ENCODE results near the gene PLD2.
"Not testable (repeated sequence)": the region's sequence is repeated elsewhere in the genome, so short reads cannot be mapped to it uniquely, and the experiment has no call there.

The PLD2 gene

GRCh38 chr17:4837471-4838308 is 30.7 kb downstream of the PLD2 start:
- no peak for DNase-seq

- DNase-seq: no peak
Measured at GRCh38 chr17:4838309-4838785, 31.4 kb downstream of the PLD2 start.

GRCh38 chr17:4839221-4839620 is 32.3 kb downstream of the PLD2 start:
- no peak for DNase-seq

- DNase-seq: no peak
Measured at GRCh38 chr17:4839965-4840892, 33.3 kb downstream of the PLD2 start.

GRCh38 chr17:4840893-4841242 is 33.9 kb downstream of the PLD2 start:
- no peak for DNase-seq

- no peak for DNase-seq
Measured at GRCh38 chr17:4842376-4842775, 35.4 kb downstream of the PLD2 start.

- no peak for DNase-seq
Measured at GRCh38 chr17:4843321-4844000, 36.5 kb downstream of the PLD2 start.

GRCh38 chr17:4845118-4845517 is 38.2 kb downstream of the PLD2 start:
- DNase-seq: no peak

GRCh38 chr17:4846635-4847390 is 39.9 kb downstream of the PLD2 start:
- DNase-seq: no peak

- no peak for DNase-seq
Measured at GRCh38 chr17:4849011-4849536, 42.1 kb downstream of the PLD2 start.

GRCh38 chr17:4850246-4850645 is 43.3 kb downstream of the PLD2 start:
- DNase-seq: no peak

- no peak for DNase-seq
Measured at GRCh38 chr17:4851084-4851483, 44.1 kb downstream of the PLD2 start.

GRCh38 chr17:4852567-4853207 is 45.7 kb downstream of the PLD2 start:
- peak; percentile 41 for DNase-seq

- DNase-seq: peak; percentile 10
Measured at GRCh38 chr17:4853208-4853671, 46.3 kb downstream of the PLD2 start.

GRCh38 chr17:4854111-4854681 is 47.2 kb downstream of the PLD2 start:
- DNase-seq: no peak

GRCh38 chr17:4856271-4856936 is 49.5 kb downstream of the PLD2 start:
- no peak for DNase-seq

GRCh38 chr17:4856937-4857314 is 50.0 kb downstream of the PLD2 start:
- no peak for DNase-seq

GRCh38 chr17:4857347-4857746 is 50.4 kb downstream of the PLD2 start:
- not testable (repeated sequence) for DNase-seq

- DNase-seq: no peak
Measured at GRCh38 chr17:4858068-4858881, 51.3 kb downstream of the PLD2 start.

GRCh38 chr17:4858882-4859260 is 51.9 kb downstream of the PLD2 start:
- DNase-seq: no peak
